NCI-H446 (cell line): Measurements from ENCODE around the gene HIRA.

Experiments
- DNase-seq, 2 experiments: peaks; one replicate each; lab custom pipeline; 2025; lab: John Stamatoyannopoulos, UW

HIRA gene

DNA sequence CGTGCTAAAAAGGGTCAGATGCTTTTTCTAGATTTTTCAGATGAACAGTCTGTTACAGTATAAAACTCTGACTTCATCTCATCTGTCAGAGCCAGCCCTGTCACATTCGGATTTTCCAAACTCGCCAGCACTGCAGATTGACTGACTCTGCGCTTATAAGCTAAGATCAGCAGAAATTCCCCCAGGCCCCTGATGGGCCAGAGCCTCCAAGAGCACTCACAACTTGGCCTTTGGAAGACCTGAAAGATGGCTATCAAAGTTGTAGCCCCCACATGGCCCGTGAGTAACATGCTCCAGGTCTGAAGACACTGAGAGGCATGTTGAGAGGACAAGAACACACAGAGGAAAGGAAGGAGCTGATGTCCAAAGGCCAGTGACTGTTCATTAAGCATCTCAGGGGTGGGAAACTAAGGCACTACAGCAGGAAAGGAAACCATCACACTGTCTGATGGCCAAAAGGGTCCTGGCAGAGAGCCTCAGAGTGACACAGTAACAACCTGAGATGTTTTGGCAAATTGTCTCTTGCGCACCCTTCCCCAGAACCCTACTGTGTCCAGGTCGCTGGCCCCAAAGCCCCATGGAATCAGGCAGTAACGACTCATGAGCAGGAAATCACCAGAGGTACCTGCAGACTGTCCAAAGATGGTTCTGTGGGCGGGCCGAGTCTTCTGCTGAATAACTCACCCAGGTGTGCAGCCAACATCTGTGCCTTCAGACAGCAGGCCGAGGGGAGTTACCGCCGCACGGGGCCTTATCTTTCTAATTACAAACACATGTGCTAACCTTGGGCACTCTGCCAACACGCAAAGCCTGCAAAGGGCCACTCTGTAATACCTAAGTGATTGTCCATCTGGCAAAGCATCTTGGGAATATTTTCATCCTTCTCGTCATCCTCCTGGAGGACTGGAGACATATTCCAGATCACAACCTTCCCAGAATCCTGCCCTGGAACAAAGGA is 23.6 kb downstream of the HIRA start:
- no peak for DNase-seq

- DNase-seq: no peak
Observed at GRCh38 chr22:19406846-19407245, 24.7 kb downstream of the HIRA start.

- no peak for DNase-seq
Observed at GRCh38 chr22:19406281-19406811, 25.2 kb downstream of the HIRA start.

GRCh38 chr22:19405652-19406051 is 25.9 kb downstream of the HIRA start:
- no peak for DNase-seq

GRCh38 chr22:19405133-19405532 is 26.4 kb downstream of the HIRA start:
- DNase-seq: no peak

DNA sequence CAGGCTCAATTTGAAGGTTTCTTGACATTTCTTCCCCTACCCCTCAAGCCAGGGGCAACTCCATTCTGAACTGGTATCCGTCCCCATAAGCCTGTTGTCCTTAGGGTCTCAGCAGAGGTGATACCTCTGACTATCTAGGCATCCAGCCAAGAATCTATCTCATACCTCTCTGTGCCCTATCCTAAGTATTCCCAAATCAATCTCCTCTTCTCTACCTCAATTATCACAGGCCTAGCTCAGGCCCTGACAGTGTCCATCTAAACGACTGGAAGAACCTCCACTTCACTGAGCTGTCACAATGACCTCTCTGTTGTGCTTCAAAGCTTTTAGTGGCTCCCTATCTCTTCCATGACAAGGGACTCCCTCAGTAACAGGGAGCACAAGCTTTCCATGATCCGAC is 26.9 kb downstream of the HIRA start:
- no peak for DNase-seq

DNA sequence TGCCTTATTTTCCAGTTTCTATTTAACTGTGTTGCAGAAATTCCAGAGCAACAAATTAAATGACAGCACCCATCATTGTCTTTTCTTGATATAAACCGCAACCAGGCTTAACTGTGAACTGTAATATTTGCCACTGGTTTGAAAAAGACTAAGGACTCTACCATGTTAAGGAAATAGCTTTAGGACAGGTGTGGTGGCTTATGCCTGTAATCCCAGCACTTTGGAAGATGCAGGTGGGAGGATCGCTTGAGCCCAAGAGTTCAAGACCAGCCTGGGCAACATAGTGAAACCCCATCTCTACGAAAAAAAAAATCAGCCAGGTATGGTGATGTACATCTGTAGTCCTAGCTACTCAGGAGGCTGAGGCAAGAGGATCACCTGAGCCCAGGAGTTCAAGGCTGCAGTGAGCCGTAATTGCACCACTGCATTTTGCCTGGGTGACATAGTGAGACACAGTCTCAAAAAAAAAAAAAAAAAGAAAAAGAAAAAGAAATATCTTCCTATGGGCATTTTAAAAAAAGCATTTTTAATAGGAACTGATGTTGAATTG is 28.8 kb downstream of the HIRA start:
- DNase-seq: no peak

GRCh38 chr22:19401483-19401882 is 30.1 kb downstream of the HIRA start:
- DNase-seq: no peak

GRCh38 chr22:19400881-19401280 is 30.7 kb downstream of the HIRA start:
- no peak for DNase-seq

DNA sequence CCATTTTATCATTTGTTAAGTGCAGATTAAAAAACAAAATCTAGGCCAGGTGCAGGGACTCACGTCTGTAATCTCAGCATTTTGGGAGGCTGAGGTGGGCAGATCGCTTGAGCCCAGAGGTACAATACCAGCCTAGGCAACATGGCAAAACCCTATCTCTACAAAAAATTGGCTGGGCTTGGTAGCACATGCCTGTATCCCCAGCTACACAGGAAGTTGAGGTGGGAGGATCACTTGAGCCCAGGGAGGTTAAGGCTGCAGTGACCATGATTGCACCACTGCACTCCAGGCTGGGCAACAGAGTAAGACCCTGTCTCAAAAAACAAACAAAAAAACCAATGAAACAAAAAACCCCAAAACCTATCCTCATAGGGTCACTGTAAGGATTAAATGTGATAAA is 32.9 kb downstream of the HIRA start:
- no peak for DNase-seq

DNA sequence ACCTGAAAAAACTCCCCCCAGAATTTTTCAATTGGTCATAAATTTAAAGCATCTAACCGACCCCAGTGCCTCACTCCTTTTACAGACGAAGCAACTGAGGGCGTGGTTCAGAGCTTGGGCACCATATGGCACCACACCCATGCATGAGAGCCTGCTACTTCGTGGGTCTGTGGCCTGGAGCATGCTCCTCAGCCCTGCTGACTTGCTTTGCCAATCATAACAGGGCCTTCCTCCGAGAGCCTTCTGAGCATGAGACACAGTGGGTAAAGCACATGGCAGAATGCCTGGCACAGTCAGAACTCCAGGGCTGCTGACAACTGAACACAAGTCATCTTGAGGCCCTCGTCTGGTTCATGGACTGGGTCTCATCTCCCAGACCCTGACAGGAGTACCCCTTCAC is 33.3 kb downstream of the HIRA start:
- peak in 1 of 2 experiments; percentile 56 for DNase-seq

DNA sequence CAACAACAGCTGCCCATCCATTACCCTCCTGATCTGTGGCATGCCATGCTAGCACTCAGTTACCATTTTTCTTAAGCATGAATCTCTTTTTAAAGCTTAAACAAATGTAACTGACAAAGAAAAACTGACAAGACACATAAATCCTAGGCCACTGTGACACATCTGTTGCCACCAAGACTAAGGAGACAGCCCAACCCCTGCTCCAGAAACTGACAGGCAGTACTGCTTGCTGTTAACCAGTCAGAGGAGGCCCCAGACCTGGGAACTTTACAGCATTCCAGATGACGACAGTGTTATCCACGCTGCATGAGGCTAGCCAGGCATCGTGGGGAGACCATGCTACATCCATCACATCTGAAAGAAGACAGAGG is 33.8 kb downstream of the HIRA start:
- no peak for DNase-seq

DNA sequence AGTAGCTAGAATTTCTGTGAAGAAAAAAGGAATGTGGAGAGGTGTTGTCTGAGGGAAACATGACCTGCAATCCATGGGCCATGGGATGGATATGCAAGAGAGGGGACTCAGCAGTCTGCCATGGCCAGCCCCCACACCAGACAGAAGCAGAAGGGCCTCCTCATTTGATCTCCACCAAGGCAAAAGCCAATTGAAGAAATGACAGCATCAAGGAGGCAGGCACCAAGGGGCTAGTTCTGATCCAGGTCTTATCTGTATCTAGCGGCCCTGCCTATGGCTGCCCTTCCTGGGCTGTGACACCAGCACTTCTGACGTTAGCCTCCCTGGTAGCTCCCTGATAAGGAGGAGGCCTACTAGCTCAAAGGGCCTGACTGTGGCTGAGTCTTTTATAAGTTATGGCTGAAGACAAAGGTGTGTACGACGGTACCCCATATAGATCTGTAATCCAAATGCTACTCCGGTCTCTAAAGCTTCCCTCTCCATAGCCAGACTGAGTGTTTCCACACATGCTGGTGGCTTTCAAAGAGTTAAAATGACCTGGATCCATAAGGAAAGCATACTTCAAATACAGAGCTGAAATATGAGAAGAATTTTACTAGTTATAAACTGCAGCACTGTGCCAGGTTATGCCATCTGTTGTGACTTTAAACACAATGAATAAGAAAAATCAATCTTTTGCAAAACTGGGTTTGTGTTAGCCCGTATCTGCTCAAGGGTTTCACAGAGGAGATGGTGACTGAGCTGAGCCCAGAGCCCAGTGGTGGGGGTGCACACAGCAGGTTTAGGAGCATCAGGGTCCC is 34.4 kb downstream of the HIRA start:
- peak in 1 of 2 experiments; percentile 56 for DNase-seq

DNA sequence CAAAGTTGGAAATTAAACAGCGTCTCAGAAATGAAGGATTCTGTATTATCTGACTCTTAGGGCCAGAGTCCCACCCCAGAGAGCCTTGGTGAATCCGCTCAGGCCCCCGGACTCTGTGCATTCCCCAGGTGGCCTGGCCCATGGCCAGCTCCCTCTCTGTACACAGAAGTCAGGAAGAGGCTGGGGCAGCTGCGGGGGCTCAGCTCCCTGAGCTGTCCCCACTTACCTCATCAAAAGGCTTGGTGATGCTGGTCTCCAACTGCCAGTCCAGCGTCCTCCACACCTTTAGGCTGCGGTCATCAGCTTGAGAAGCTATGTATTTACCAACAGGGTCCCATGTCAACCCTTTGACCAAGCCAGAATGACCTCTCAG is 35.0 kb downstream of the HIRA start:
- no peak for DNase-seq

- no peak for DNase-seq
Observed at GRCh38 chr22:19395276-19395675, 36.3 kb downstream of the HIRA start.

DNA sequence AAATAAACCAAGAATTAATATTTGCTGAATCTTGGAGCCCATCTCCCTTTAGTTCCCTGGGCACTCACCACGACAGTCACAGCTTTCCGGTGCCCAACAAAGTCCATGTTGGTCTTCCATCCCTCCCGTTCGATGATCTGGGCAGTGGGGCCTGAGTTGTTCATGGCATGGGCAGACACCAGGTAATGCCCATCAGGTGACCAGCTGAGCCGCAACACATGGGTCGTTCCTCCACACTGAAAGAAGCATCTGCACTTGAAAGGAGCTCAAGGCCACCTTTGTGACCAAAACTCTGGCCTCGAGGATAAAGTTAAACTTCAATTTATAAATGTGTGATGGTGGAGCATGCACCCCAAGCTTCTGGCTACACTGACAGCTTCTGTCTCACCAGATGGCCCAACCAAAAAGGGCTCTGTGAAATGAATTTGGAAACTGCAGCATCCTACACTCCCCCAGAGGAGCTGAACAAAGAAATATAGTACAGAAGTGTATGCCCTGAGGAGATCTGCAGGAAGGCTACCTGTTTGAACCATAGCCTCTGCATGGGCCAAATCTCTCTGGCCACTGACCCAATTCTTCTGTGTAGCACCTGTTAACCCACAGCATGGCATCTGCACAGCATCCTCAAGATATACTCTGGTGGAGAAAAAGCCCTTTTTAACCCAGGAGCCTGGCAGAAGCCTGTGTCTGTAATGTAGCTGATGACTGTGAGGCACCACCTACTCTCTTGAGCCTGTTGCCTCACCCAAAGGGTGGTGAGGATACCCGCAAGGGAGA is 37.1 kb downstream of the HIRA start:
- no peak for DNase-seq

DNA sequence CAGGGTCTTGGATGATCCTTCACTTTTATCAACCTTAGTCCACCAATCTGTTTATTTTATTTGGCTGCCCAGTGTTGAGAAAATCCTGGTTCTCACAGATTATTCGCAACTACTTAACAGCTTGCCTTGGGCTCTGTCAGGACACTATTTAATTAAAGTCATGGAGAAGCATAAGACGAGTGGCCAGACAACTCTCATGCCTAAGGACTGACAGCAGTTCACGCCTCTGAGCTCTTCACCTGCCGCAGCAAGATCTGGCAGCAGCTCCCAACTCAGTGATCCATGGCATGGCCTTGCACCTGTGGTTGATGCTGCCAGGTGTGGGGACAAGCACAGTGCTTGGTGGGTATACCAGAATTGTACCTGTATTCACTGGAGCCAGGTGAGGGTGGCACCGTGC is 37.8 kb downstream of the HIRA start:
- DNase-seq: no peak

DNA sequence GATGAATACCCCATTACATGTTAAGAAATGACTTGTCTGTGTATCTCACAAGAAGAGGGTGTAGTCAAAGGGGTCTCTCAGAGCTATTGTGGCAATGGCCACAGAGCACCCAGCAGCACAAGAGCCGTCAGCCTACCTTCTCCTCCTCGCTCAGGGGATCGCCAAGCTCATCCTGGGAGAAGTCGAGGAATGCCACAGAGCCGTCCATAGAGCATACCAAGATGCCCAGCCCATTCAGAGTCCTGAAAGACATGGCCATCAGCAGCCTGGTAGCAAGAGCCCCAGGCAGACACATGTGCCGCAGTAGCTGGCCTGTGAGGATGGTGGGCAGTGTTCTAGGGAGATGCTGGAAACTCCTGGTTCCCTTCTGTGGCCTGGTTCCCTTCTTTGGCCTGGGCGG is 44.0 kb downstream of the HIRA start:
- DNase-seq: no peak

DNA sequence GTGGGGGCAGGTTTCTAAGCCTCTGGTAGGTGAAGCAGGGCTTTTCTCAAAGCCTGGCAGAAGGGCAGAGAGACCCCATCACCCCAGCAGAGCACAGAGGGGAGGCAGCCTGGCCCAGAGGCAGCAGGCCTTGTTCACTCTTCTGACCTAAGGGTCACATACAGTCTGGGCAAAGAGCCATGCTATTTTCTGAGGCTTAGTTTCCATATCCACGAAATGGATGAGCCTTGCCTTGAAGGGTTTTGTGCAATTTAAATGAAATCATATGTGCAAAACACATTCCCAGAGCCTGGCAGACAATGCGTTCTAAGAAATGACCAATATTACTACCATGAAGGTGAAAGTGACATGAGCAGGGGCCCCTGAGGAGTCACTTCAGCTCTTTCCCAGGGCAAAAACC is 44.5 kb downstream of the HIRA start:
- DNase-seq: no peak

- no peak for DNase-seq
Observed at GRCh38 chr22:19386248-19386647, 45.3 kb downstream of the HIRA start.

- no peak for DNase-seq
Observed at GRCh38 chr22:19385221-19385906, 46.2 kb downstream of the HIRA start.
